HCT116 (cell line): ENCODE data around the gene SORCS2. TPM values are rescaled to one million over a fixed set of nuclear protein-coding genes. Genes with fewer than 3 reads are reported as not detected.

Experiments
- ATAC-seq: fragments of 200-7000 bp; cut with Tn5 transposase; 2 replicates; pipeline ENCODE4 v1.9.1; 2020; ENCODE audit warnings: mild to moderate bottlenecking, moderate library complexity
- BruUV-seq: library from RNA; stranded (reverse); fragments of 400-500 nt; replicated peaks from 2 replicates; lab custom pipeline; 2021; lab: Mats Ljungman, UMichigan
- CTCF ChIA-PET: fragments of 300-600 bp; sonication (Branson Sonifier 250); formaldehyde crosslinking; loops from one replicate; lab custom pipeline; 2021; ENCODE audit warnings: antibody characterized with exemption; lab: Charles Lee
- POLR2A ChIA-PET: fragments of 300-600, 350-600 bp; sonication (Branson Sonifier 250); formaldehyde crosslinking; loops from one replicate; lab custom pipeline; 2021; ENCODE audit warnings: antibody characterized with exemption; lab: Charles Lee
- RAD21 ChIA-PET, 2 experiments: fragments of 300-600 bp; sonication (Branson Sonifier 250); formaldehyde crosslinking; loops; one replicate each; lab custom pipeline; 2023; ENCODE audit warnings: low total read pairs in 2 of 2; ENCODE audit not compliant: uncharacterized antibody in 2 of 2, unreplicated experiment in 2 of 2, low non-redundant PET in 1 of 2; lab: Charles Lee
- DNase-seq: peaks from one replicate; pipeline ENCODE4 v3.0.0-alpha.2; 2010; ENCODE audit warnings: low read depth, low spot score
- H2AFZ ChIP-seq: fragments of 200-600 bp; shearing (Covaris generic), sonication (generic); 2 replicates; pipeline ENCODE4 v1.6.1; 2017; ENCODE audit warnings: low read depth, mixed run types, mixed read lengths, antibody characterized with exemption, low read length; ENCODE audit not compliant: poor library complexity, severe bottlenecking
- H3K27ac ChIP-seq: 2 replicates; pipeline ENCODE4 v1.5.1; 2012; ENCODE audit warnings: low read depth, low read length
- H3K27me3 ChIP-seq: fragments of 200-600 bp; sonication (generic); 2 replicates; pipeline ENCODE4 v1.6.1; 2016; ENCODE audit warnings: mixed run types, low read length, mixed read lengths; ENCODE audit not compliant: insufficient read depth
- H3K36me3 ChIP-seq, 2 experiments: fragments of 200-500 bp in 1 of 2; fragments of 200-600 bp in 1 of 2; sonication (Bioruptor generic) in 1 of 2; sonication (generic) in 1 of 2; 2 replicates each; pipeline versions ENCODE4 v1.5.1 to v1.6.1; 2014 to 2016; ENCODE audit warnings: low read length in 2 of 2, inconsistent platforms in 1 of 2, mixed read lengths in 1 of 2, mixed run types in 1 of 2; ENCODE audit not compliant: insufficient read depth in 2 of 2, control insufficient read depth in 1 of 2
- H3K4me1 ChIP-seq, 2 experiments: fragments of 200-600 bp in 1 of 2; sonication (generic) in 1 of 2; 2 replicates each; pipeline versions ENCODE4 v1.5.1 to v1.6.1; 2012 to 2017; ENCODE audit warnings: low read length in 2 of 2, inconsistent platforms in 1 of 2, mild to moderate bottlenecking in 1 of 2, mixed read lengths in 1 of 2, mixed run types in 1 of 2, moderate library complexity in 1 of 2; ENCODE audit not compliant: insufficient read depth in 2 of 2, control insufficient read depth in 1 of 2
- H3K4me2 ChIP-seq: fragments of 200-600 bp; sonication (generic); 2 replicates; pipeline ENCODE4 v1.6.1; 2017; ENCODE audit warnings: mixed run types, low read length, mixed read lengths
- H3K4me3 ChIP-seq, 2 experiments: fragments of 200-600 bp in 1 of 2; sonication (generic) in 1 of 2; replicated peaks in 1 of 2; 2 replicates each; pipeline ENCODE4 v1.5.1; 2011 to 2016; ENCODE audit warnings: low read length in 2 of 2, control low read depth in 1 of 2, low read depth in 1 of 2, mild to moderate bottlenecking in 1 of 2, mixed read lengths in 1 of 2, mixed run types in 1 of 2
- H3K79me2 ChIP-seq: fragments of 200-600 bp; sonication (generic); 2 replicates; pipeline ENCODE4 v1.6.1; 2017; ENCODE audit warnings: mild to moderate bottlenecking, mixed run types, low read length, moderate library complexity, mixed read lengths; ENCODE audit not compliant: insufficient read depth
- H3K9ac ChIP-seq: fragments of 200-600 bp; sonication (generic); 2 replicates; pipeline ENCODE4 v1.6.1; 2016; ENCODE audit warnings: low read length, mixed read lengths
- H3K9me2 ChIP-seq: fragments of 200-600 bp; sonication (generic), shearing (Covaris generic); 2 replicates; pipeline ENCODE4 v1.6.1; 2017; ENCODE audit warnings: mixed run types, mild to moderate bottlenecking, moderate library complexity; ENCODE audit not compliant: insufficient read depth
- H3K9me3 ChIP-seq, 2 experiments: fragments of 200-500 bp in 1 of 2; fragments of 200-600 bp in 1 of 2; sonication (Bioruptor generic) in 1 of 2; sonication (generic) in 1 of 2; 2 replicates each; pipeline ENCODE4 v1.6.1; 2014 to 2017; ENCODE audit warnings: low read length in 2 of 2, mixed read lengths in 2 of 2, inconsistent platforms in 1 of 2, low read depth in 1 of 2, mild to moderate bottlenecking in 1 of 2, mixed run types in 1 of 2, moderate library complexity in 1 of 2; ENCODE audit not compliant: control insufficient read depth in 1 of 2, insufficient read depth in 1 of 2
- H4K20me1 ChIP-seq: fragments of 200-600 bp; sonication (generic), shearing (Covaris generic); 2 replicates; pipeline ENCODE4 v1.6.1; 2017; ENCODE audit warnings: mixed run types, mild to moderate bottlenecking, moderate library complexity; ENCODE audit not compliant: insufficient read depth
- CEBPB ChIP-seq: IDR thresholded peaks from 2 replicates; pipeline ENCODE4 v1.6.1; 2012; ENCODE audit warnings: low read depth
- CTCF ChIP-seq, 3 experiments: fragments of 200-600 bp in 1 of 3; sonication (generic) in 1 of 3; IDR thresholded peaks in 2 of 3; conservative IDR thresholded peaks in 1 of 3; 2 replicates each; pipeline ENCODE4 v1.5.1; 2012 to 2017; ENCODE audit warnings: low read depth in 2 of 3, low read length in 2 of 3, antibody characterized with exemption in 1 of 3, borderline replicate concordance in 1 of 3, control low read depth in 1 of 3, mild to moderate bottlenecking in 1 of 3, mixed read lengths in 1 of 3, mixed run types in 1 of 3, moderate library complexity in 1 of 3; ENCODE audit not compliant: insufficient read depth in 1 of 3
- EGR1 ChIP-seq: IDR thresholded peaks from 2 replicates; pipeline ENCODE4 v1.6.1; 2012; ENCODE audit warnings: low read depth
- EZH2 ChIP-seq: fragments of 200-600 bp; sonication (generic); IDR thresholded peaks from 2 replicates; pipeline ENCODE4 v1.6.1; 2017; ENCODE audit warnings: antibody characterized with exemption, mixed run types
- EZH2phosphoT487 ChIP-seq: fragments of 200-600 bp; IDR thresholded peaks from 2 replicates; pipeline ENCODE4 v1.6.1; 2018; ENCODE audit warnings: antibody characterized with exemption, borderline replicate concordance
- FOSL1 ChIP-seq: IDR thresholded peaks from 2 replicates; pipeline ENCODE4 v1.6.1; 2012; ENCODE audit warnings: low read depth
- JUND ChIP-seq: IDR thresholded peaks from 2 replicates; pipeline ENCODE4 v1.6.1; 2012
- POLR2A ChIP-seq: IDR thresholded peaks from 2 replicates; pipeline ENCODE4 v1.7.0; 2011; ENCODE audit warnings: borderline replicate concordance; ENCODE audit not compliant: insufficient read depth, insufficient read length; ENCODE audit errors: extremely low read depth
- RAD21 ChIP-seq: IDR thresholded peaks from 2 replicates; pipeline ENCODE4 v1.6.1; 2012; ENCODE audit warnings: low read depth, mild to moderate bottlenecking
- SIN3A ChIP-seq: IDR thresholded peaks from 2 replicates; pipeline ENCODE4 v1.6.1; 2012; ENCODE audit warnings: low read depth
- SP1 ChIP-seq: IDR thresholded peaks from 2 replicates; pipeline ENCODE4 v1.6.1; 2012; ENCODE audit warnings: low read depth
- TCF7L2 ChIP-seq: IDR thresholded peaks from 2 replicates; pipeline ENCODE4 v1.7.0; 2011; ENCODE audit warnings: borderline replicate concordance, inconsistent platforms; ENCODE audit not compliant: insufficient read depth, insufficient read length; ENCODE audit errors: extremely low read depth
- ZBTB33 ChIP-seq: IDR thresholded peaks from 2 replicates; pipeline ENCODE4 v1.6.1; 2011; ENCODE audit warnings: mild to moderate bottlenecking, low read length, moderate library complexity; ENCODE audit not compliant: insufficient replicate concordance; ENCODE audit errors: extremely low read depth
- ZFX ChIP-seq: fragments of 450-650 bp; IDR thresholded peaks from 2 replicates; pipeline ENCODE4 v1.6.1; 2017
- ZNF274 ChIP-seq: fragments of 200-500 bp; sonication (Bioruptor generic); IDR thresholded peaks from 2 replicates; pipeline ENCODE4 v1.6.1; 2014; ENCODE audit warnings: mild to moderate bottlenecking, low read depth, low read length, inconsistent platforms
- intact Hi-C: fragments of 100-400 bp; cut with micrococcal nuclease; formaldehyde crosslinking; loops from 2 replicates; pipeline ENCODE4 v1.10.0; 2022
- total RNA-seq: library from RNA; stranded (reverse); gene quantifications from one replicate; pipeline ENCODE4 v1.2.1, GENCODE V29; 2021; ENCODE audit not compliant: unreplicated experiment
- TF ChIP-seq, protein P1 (sequence below): IDR thresholded peaks from 2 replicates; pipeline ENCODE4 v1.6.1; 2012

SORCS2 gene
- total RNA-seq, 1 experiment from 2014 or later, result 0.37 TPM

GRCh38 chr4:7286170-7286569 is 93.8 kb downstream of the SORCS2 start:
- TF ChIP-seq CEBPB, result no peak
- TF ChIP-seq POLR2A, result no peak
- no peak for TF ChIP-seq ZNF274
- TF ChIP-seq FOSL1, result no peak
- no peak for TF ChIP-seq EZH2phosphoT487
- no TSS peak for BruUV-seq
- H2AFZ ChIP-seq, result no peak overlapping the region
- ATAC-seq, result no peak
- 0 out of 2 replicates have a peak, but pooled peaks cover 5% of the 10 kb centered on the region for H3K27me3 ChIP-seq
- no peaks in the 10 kb centered on the region for H3K36me3 ChIP-seq
- intact Hi-C loops, result no loop called here
- ChIA-PET CTCF (no interaction called here), RAD21 (no interaction called here), POLR2A (no interaction called here)
- no peak for DNase-seq
- no peak overlapping the region for H3K9ac ChIP-seq
- no peaks in the 10 kb centered on the region for H3K9me3 ChIP-seq
- no peaks in the 10 kb centered on the region for H3K79me2 ChIP-seq
- H3K4me1 ChIP-seq, result no peaks in the 10 kb centered on the region
- no peak overlapping the region for H3K27ac ChIP-seq
- H3K4me2 ChIP-seq, result no peak overlapping the region
- no peaks in the 10 kb centered on the region for H4K20me1 ChIP-seq
- no peak overlapping the region for H3K4me3 ChIP-seq
- no peaks in the 10 kb centered on the region for H3K9me2 ChIP-seq

DNA sequence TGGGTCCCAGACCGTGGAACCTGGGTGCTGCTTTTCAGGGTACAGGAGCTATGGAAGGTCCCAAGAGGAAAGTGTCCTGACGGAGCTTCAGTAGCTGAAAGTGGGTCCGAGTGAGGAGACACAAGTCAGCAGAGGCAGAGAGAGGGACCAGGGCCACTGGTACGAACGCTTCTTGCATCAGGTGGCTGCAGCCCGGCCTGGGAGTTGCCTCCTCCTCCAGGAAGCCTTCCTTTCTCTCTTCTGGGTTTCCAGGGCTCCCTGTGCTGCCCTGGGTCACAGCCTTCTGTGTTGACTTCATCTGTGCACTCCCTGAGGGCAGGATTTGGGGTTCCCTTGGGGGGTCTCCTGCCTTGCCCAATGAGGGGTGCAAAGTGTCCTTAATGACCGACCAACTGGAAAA is 94.5 kb downstream of the SORCS2 start:
- ChIA-PET RAD21 (no interaction called here), CTCF (no interaction called here), POLR2A (no interaction called here)
- H2AFZ ChIP-seq, result no peak overlapping the region
- no peak for DNase-seq
- 0 out of 2 replicates have a peak, but pooled peaks cover 5% of the 10 kb centered on the region for H3K27me3 ChIP-seq
- no peaks in the 10 kb centered on the region for H3K36me3 ChIP-seq
- no peak overlapping the region for H3K4me2 ChIP-seq
- no peak for ATAC-seq
- H3K27ac ChIP-seq, result no peak overlapping the region
- no TSS peak for BruUV-seq
- H3K9me2 ChIP-seq, result no peaks in the 10 kb centered on the region
- intact Hi-C loops, result no loop called here
- no peaks in the 10 kb centered on the region for H4K20me1 ChIP-seq
- no peaks in the 10 kb centered on the region for H3K79me2 ChIP-seq
- TF ChIP-seq EZH2phosphoT487 (no peak), TCF7L2 (no peak), JUND (no peak), SP1 (no peak), ZFX (no peak), CTCF (IDR thresholded peaks at IDR 0.05 in 2 of 3, conservative IDR thresholded peaks at IDR 0.05 in 1 of 3; ENCODE audit: borderline replicate concordance in 1 of 3, insufficient read depth in 1 of 3, low read depth in 2 of 3, low read length in 2 of 3) (no peak), RAD21 (no peak), EGR1 (no peak), ZNF274 (no peak), SIN3A (no peak), CEBPB (no peak), EZH2 (no peak), ZBTB33 (no peak)
- TF ChIP-seq, protein P1, sequence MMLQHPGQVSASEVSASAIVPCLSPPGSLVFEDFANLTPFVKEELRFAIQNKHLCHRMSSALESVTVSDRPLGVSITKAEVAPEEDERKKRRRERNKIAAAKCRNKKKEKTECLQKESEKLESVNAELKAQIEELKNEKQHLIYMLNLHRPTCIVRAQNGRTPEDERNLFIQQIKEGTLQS, result no peak
- H3K4me3 ChIP-seq, result no peak overlapping the region
- no peaks in the 10 kb centered on the region for H3K4me1 ChIP-seq
- no peak overlapping the region for H3K9ac ChIP-seq
- H3K9me3 ChIP-seq, result no peaks in the 10 kb centered on the region
